Mesothelial cell of epicardium (in vitro differentiated cells): Measurements from ENCODE around the gene TTC1. TPM values are rescaled to one million over a fixed set of nuclear protein-coding genes. Genes with fewer than 3 reads are reported as not detected.
"Not testable (repeated sequence)": the region's sequence is repeated elsewhere in the genome, so short reads cannot be mapped to it uniquely, and the experiment has no call there.

Source experiments
- DNase-seq, 2 experiments: peaks; one replicate each; pipeline ENCODE4 v3.0.0; 2021; ENCODE audit warnings: low spot score in 2 of 2; ENCODE audit not compliant: unreplicated experiment in 2 of 2
- H3K27ac Mint-ChIP-seq: 2 replicates; pipeline ENCODE4 v1.8.0; 2021; ENCODE audit warnings: mixed read lengths
- H3K27me3 Mint-ChIP-seq: 2 replicates; pipeline ENCODE4 v1.8.0; 2021; ENCODE audit warnings: low read depth, mixed read lengths
- H3K36me3 Mint-ChIP-seq: 2 replicates; pipeline ENCODE4 v1.8.0; 2021; ENCODE audit warnings: mixed read lengths
- H3K4me1 Mint-ChIP-seq: 2 replicates; pipeline ENCODE4 v1.8.0; 2021; ENCODE audit warnings: mixed read lengths
- H3K4me3 Mint-ChIP-seq: 2 replicates; pipeline ENCODE4 v1.8.0; 2021; ENCODE audit warnings: mild to moderate bottlenecking, moderate library complexity, mixed read lengths
- H3K9me3 Mint-ChIP-seq: 2 replicates; pipeline ENCODE4 v1.8.0; 2021; ENCODE audit warnings: mixed read lengths
- total RNA-seq: library from RNA; stranded (reverse); gene quantifications from 3 replicates; pipeline ENCODE4 v1.2.1, GENCODE V29; 2021
- TF ChIP-seq, protein P1 (sequence below): fragments of 200-600 bp; sonication (generic); IDR thresholded peaks from one replicate; pipeline ENCODE4 v1.5.0; 2021; ENCODE audit warnings: antibody characterized with exemption; ENCODE audit not compliant: unreplicated experiment

Gene TTC1
- total RNA-seq, 1 donor from 2014 or later: 38.3 TPM

GRCh38 chr5:160001457-160001856 is 7.5 kb upstream of the TTC1 start:
- TF ChIP-seq, protein P1, sequence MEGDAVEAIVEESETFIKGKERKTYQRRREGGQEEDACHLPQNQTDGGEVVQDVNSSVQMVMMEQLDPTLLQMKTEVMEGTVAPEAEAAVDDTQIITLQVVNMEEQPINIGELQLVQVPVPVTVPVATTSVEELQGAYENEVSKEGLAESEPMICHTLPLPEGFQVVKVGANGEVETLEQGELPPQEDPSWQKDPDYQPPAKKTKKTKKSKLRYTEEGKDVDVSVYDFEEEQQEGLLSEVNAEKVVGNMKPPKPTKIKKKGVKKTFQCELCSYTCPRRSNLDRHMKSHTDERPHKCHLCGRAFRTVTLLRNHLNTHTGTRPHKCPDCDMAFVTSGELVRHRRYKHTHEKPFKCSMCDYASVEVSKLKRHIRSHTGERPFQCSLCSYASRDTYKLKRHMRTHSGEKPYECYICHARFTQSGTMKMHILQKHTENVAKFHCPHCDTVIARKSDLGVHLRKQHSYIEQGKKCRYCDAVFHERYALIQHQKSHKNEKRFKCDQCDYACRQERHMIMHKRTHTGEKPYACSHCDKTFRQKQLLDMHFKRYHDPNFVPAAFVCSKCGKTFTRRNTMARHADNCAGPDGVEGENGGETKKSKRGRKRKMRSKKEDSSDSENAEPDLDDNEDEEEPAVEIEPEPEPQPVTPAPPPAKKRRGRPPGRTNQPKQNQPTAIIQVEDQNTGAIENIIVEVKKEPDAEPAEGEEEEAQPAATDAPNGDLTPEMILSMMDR: no peak
- Mint-ChIP-seq H3K36me3 (no peaks in the 10 kb centered on the region), H3K9me3 (no peaks in the 10 kb centered on the region), H3K27me3 (peaks cover 10% of the 10 kb centered on the region), H3K27ac (no peak overlapping the region), H3K4me3 (no peak overlapping the region), H3K4me1 (no peaks in the 10 kb centered on the region)
- no peak for DNase-seq

DNA sequence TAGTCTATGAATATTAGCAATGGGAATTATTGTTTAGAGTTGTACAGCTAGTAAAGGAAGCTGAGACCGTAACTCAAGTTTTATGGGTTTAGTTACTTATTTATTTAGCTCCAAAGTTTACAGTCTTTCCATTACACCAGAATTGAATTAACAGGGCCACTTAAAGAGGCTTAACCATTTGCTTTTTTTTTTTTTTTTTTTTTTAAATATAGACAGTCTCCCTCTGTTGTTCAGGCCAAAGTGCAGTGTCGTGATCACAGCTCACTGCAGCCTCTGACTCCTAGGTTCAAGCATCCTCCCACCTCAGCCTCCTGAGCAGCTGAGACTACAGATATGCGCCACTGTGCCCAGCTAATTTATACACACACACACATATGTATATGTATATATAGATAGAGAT is 1.4 kb upstream of the TTC1 start:
- DNase-seq: no peak
- H3K36me3 Mint-ChIP-seq: no peaks in the 10 kb centered on the region
- TF ChIP-seq, protein P1: no peak
- no peaks in the 10 kb centered on the region for H3K27me3 Mint-ChIP-seq
- H3K9me3 Mint-ChIP-seq: no peaks in the 10 kb centered on the region
- H3K4me3 Mint-ChIP-seq: no peak overlapping the region
- H3K27ac Mint-ChIP-seq: no peak overlapping the region
- H3K4me1 Mint-ChIP-seq: peaks cover 21% of the 10 kb centered on the region

DNA sequence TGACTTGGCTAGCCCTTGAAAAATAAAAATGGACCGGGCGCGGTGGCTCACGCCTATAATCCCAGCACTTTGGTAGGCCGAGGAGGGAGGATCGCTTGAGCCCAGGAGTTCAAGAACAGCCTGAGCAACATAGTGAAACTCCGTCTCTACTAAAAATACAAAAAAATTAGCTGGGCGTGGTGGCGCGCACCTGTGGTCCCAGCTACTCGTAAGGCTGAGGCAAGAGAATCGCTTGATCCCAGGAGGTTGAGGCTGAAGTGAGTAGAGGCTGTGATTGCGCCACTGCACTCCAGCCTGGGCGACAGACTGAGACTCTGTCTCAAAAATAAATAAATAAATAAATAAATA is 436 bp upstream of the TTC1 start:
- H3K27ac Mint-ChIP-seq: peak overlapping the region; percentile 10
- not testable (repeated sequence) for DNase-seq, H3K4me3 Mint-ChIP-seq, H3K9me3 Mint-ChIP-seq, H3K27me3 Mint-ChIP-seq, H3K36me3 Mint-ChIP-seq
- peaks cover 21% of the 10 kb centered on the region for H3K4me1 Mint-ChIP-seq

GRCh38 chr5:160009591-160009989 is 651 bp downstream of the TTC1 start:
- Mint-ChIP-seq H3K9me3 (no peaks in the 10 kb centered on the region), H3K27ac (peak overlapping the region; percentile 99), H3K36me3 (peaks cover 2% of the 10 kb centered on the region), H3K27me3 (no peaks in the 10 kb centered on the region), H3K4me3 (peak overlapping the region; percentile 89), H3K4me1 (peaks cover 21% of the 10 kb centered on the region)
- TF ChIP-seq, protein P1: no peak
- no peak for DNase-seq

GRCh38 chr5:160011471-160011870 is 2.5 kb downstream of the TTC1 start:
- no peak overlapping the region for H3K27ac Mint-ChIP-seq
- H3K27me3 Mint-ChIP-seq: no peaks in the 10 kb centered on the region
- H3K4me3 Mint-ChIP-seq: no peak overlapping the region
- peaks cover 9% of the 10 kb centered on the region for H3K36me3 Mint-ChIP-seq
- no peaks in the 10 kb centered on the region for H3K9me3 Mint-ChIP-seq
- TF ChIP-seq, protein P1: no peak
- H3K4me1 Mint-ChIP-seq: peaks cover 21% of the 10 kb centered on the region
- no peak for DNase-seq

DNA sequence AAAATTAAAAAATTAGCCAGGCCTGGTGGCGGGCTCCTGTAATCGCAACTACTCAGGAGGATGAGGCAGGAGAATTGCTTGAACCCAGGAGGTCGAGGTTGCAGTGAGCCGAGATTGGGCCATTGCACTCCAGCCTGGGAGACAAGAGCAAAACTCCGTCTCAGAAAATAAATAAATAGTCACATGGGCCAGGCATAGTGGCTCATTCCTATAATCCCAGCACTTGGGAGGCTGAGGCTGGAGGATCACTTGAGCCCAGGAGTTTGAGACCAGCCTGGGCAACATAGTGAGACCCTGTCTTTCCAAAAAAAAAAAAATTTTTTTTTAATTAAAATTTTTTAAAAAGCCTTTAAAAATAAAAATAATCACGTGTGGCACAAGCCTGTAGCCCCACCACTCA is 5.3 kb downstream of the TTC1 start:
- H3K27me3 Mint-ChIP-seq, DNase-seq, H3K9me3 Mint-ChIP-seq, H3K27ac Mint-ChIP-seq, H3K4me3 Mint-ChIP-seq: not testable (repeated sequence)
- H3K4me1 Mint-ChIP-seq: peaks cover 19% of the 10 kb centered on the region
- peaks cover 15% of the 10 kb centered on the region for H3K36me3 Mint-ChIP-seq

DNA sequence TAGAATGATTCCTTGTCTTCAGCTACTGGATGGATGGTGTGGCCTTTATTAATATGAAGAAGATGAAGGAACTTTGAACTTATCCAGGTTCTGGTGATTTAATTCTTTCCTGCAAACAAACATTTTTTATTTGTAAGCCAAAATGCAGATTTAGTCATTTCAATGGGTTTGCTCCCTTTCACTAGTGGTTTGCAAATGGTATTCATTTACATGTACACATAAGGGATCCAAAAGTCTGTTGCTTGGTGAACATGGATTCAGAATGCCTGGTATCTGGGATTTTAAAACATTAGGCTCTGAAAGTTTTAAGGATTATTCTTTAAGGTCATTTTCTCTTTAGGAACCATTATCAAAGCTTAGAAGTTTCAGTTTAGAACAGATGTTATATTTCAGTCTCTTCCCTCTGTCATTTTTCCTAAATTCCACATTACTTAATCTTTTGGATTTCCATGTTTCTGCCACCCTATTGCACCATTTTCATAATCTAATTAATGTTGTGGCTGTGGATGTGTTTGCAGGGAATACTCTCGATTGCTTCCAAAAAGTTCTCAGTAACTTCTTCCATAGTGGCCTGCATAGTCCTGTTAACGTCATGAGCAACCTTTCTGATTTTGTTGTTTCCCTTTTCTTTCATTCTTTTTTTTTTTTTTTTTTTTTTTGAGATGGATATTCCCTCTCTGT is 10.1 kb downstream of the TTC1 start:
- Mint-ChIP-seq H3K36me3 (peaks cover 16% of the 10 kb centered on the region), H3K27ac (no peak overlapping the region), H3K27me3 (no peaks in the 10 kb centered on the region), H3K4me1 (peaks cover 2% of the 10 kb centered on the region), H3K9me3 (no peaks in the 10 kb centered on the region), H3K4me3 (no peak overlapping the region)
- TF ChIP-seq, protein P1: no peak
- DNase-seq: no peak
